ENCODE data around the gene ANXA9. TPM values are rescaled to one million over a fixed set of nuclear protein-coding genes. Genes with fewer than 3 reads are reported as not detected.
A peak's percentile ranks its signal among the peaks of the same experiment; 100 is the strongest.

Gene ANXA9
- total and polyA plus RNA-seq, 7 experiments from 2014 or later: 0.17 to 0.38 TPM; not detected in 5

DNA sequence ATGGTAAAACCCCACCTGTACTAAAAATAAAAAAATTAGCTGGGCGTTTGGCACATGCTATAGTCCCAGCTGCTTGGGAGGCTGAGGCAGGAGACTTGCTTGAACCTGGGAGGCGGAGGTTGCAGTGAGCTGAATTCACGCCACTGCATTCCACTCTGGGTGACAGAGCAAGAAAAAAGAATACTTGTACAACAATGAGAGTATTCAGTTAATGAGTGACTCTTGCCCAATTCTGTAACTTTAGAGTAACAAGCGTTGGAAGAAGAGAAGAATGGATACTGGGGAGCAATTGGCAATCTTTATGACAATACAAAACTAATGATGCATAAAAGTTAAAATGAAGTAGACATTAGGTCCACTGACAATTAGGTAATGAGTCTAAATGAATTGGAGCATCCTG is 10.5 kb downstream of the ANXA9 start:
- ChIA-PET CTCF (interaction anchor here (1.9 to 7.8 kb wide), 3 partner anchors 8 to 14 kb away, joined by 5 to 56 read pairs (median 29); partner anchors contain the start of gene MINDY1), POLR2A (no interaction called here)
- DNase-seq: no peak
- H3K36me3 Mint-ChIP-seq: peaks cover 0 to 9% (median 9%) of the 10 kb centered on the region in 5 donors
- peak overlapping the region in 4 of 9 donors; percentile 0 to 46 (median 24) for H3K27ac Mint-ChIP-seq
- no peaks in the 10 kb centered on the region for H3K27me3 ChIP-seq (ENCODE audit: control insufficient read depth in 2 of 2, insufficient read depth in 2 of 2, low read length in 2 of 2)
- no peak overlapping the region for H3K27ac ChIP-seq (ENCODE audit: low read depth, low read length)
- H3K9me3 ChIP-seq (ENCODE audit: control insufficient read depth in 2 of 3, low read length in 3 of 3): no peaks in the 10 kb centered on the region
- H3K36me3 ChIP-seq (ENCODE audit: control insufficient read depth in 2 of 3, insufficient read depth in 3 of 3, low read length in 3 of 3): peaks cover 0 to 21% (median 0%) of the 10 kb centered on the region in 3 experiments
- no peak overlapping the region for H3K4me3 Mint-ChIP-seq
- ATAC-seq: no peak
- H3K9me3 Mint-ChIP-seq: no peaks in the 10 kb centered on the region
- H3K4me1 Mint-ChIP-seq: peaks cover 5 to 20% (median 17%) of the 10 kb centered on the region in 7 donors
- no peaks in the 10 kb centered on the region for H3K27me3 Mint-ChIP-seq
- peaks cover 3 to 7% of the 10 kb centered on the region in 2 donors for H3K4me1 ChIP-seq (ENCODE audit: control insufficient read depth in 2 of 2, insufficient read depth in 2 of 2, low read length in 2 of 2)
- H3K4me3 ChIP-seq (ENCODE audit: low read length): no peak overlapping the region
- intact Hi-C loops (cut with micrococcal nuclease): loop anchor here in 1 of 2 donors (10.0 kb wide), 2 partner anchors 158 to 528 kb away; no protein-coding TSS in a partner anchor

GRCh38 chr1:150994248-150994647 is 12.2 kb downstream of the ANXA9 start:
- ATAC-seq (no peak), DNase-seq (no peak)
- ChIA-PET CTCF (interaction anchor here (0.6 to 7.8 kb wide), 4 partner anchors 12 to 66 kb away, joined by 3 to 56 read pairs (median 18); partner anchors contain the start of genes CDC42SE1, MINDY1 and MLLT11), POLR2A (interaction anchor here (1.0 to 2.7 kb wide), 4 partner anchors 10 to 163 kb away, joined by 3 to 20 read pairs (median 6); partner anchors contain the start of genes ANXA9 and MINDY1)
- Histone ChIP-seq H3K27me3 (ENCODE audit: control insufficient read depth in 2 of 2, insufficient read depth in 2 of 2, low read length in 2 of 2) (no peaks in the 10 kb centered on the region), H3K9me3 (ENCODE audit: control insufficient read depth in 2 of 3, low read length in 3 of 3) (no peaks in the 10 kb centered on the region), H3K4me1 (ENCODE audit: control insufficient read depth in 2 of 2, insufficient read depth in 2 of 2, low read length in 2 of 2) (peaks cover 3 to 7% of the 10 kb centered on the region in 2 donors), H3K4me3 (ENCODE audit: low read length) (no peak overlapping the region), H3K36me3 (ENCODE audit: control insufficient read depth in 2 of 3, insufficient read depth in 3 of 3, low read length in 3 of 3) (peaks cover 0 to 38% (median 0%) of the 10 kb centered on the region in 3 experiments), H3K27ac (ENCODE audit: low read depth, low read length) (no peak overlapping the region)
- intact Hi-C loops (cut with micrococcal nuclease): loop anchor here in 1 of 2 donors (10.0 kb wide), 2 partner anchors 159 to 529 kb away; no protein-coding TSS in a partner anchor
- Mint-ChIP-seq H3K27me3 (no peaks in the 10 kb centered on the region), H3K4me3 (no peak overlapping the region), H3K27ac (peak overlapping the region in 8 of 9 donors; percentile 24 to 85 (median 69)), H3K36me3 (peaks cover 2 to 21% (median 9%) of the 10 kb centered on the region in 5 donors), H3K4me1 (peaks cover 0 to 15% (median 12%) of the 10 kb centered on the region in 7 donors), H3K9me3 (no peaks in the 10 kb centered on the region)

DNA sequence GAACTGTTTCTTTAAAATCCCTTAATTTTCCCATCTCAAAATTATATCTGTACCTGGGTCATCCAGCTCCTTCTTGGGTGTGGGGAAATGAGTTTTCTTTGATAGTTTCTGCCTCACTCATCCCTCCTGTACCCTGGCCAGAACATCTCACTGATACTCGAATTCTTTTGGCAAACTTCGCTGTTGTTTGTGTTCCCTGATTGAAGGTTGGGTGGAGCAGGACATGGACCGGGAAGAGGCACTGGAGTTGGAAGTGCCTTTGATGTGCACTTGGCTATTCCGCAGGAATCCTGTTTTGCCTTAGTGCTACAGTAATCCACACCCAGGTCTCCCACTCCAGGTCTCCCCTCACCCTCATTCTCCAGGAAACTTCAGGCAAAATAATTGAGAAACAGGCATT is 13.4 kb downstream of the ANXA9 start:
- H3K4me1 ChIP-seq (ENCODE audit: control insufficient read depth in 2 of 2, insufficient read depth in 2 of 2, low read length in 2 of 2): peaks cover 3 to 18% of the 10 kb centered on the region in 2 donors
- DNase-seq (no peak), ATAC-seq (no peak)
- peaks cover 0 to 50% (median 9%) of the 10 kb centered on the region in 3 experiments for H3K36me3 ChIP-seq (ENCODE audit: control insufficient read depth in 2 of 3, insufficient read depth in 3 of 3, low read length in 3 of 3)
- CTCF ChIA-PET: interaction anchor here (0.6 to 7.8 kb wide), 9 partner anchors 9 to 913 kb away, joined by 3 to 56 read pairs (median 4); partner anchors contain the start of genes CDC42SE1, MINDY1 and MLLT11
- Mint-ChIP-seq H3K36me3 (peaks cover 2 to 23% (median 10%) of the 10 kb centered on the region in 5 donors), H3K9me3 (no peaks in the 10 kb centered on the region), H3K4me1 (peaks cover under 1 to 21% (median 17%) of the 10 kb centered on the region in 7 donors), H3K27ac (peak overlapping the region in 8 of 9 donors; percentile 14 to 91 (median 63)), H3K27me3 (no peaks in the 10 kb centered on the region), H3K4me3 (no peak overlapping the region)
- H3K4me3 ChIP-seq (ENCODE audit: low read length): no peak overlapping the region
- intact Hi-C loops (cut with micrococcal nuclease): loop anchor here in 1 of 2 donors (10.0 kb wide), 2 partner anchors 161 to 531 kb away; no protein-coding TSS in a partner anchor
- POLR2A ChIA-PET: interaction anchor here (1.1 to 2.7 kb wide), 3 partner anchors 9 to 14 kb away, joined by 4 to 20 read pairs (median 8); partner anchors contain the start of genes ANXA9 and MINDY1
- H3K27ac ChIP-seq (ENCODE audit: low read depth, low read length): peak overlapping the region; percentile 41
- H3K9me3 ChIP-seq (ENCODE audit: control insufficient read depth in 2 of 3, low read length in 3 of 3): no peaks in the 10 kb centered on the region
- H3K27me3 ChIP-seq (ENCODE audit: control insufficient read depth in 2 of 2, insufficient read depth in 2 of 2, low read length in 2 of 2): no peaks in the 10 kb centered on the region

DNA sequence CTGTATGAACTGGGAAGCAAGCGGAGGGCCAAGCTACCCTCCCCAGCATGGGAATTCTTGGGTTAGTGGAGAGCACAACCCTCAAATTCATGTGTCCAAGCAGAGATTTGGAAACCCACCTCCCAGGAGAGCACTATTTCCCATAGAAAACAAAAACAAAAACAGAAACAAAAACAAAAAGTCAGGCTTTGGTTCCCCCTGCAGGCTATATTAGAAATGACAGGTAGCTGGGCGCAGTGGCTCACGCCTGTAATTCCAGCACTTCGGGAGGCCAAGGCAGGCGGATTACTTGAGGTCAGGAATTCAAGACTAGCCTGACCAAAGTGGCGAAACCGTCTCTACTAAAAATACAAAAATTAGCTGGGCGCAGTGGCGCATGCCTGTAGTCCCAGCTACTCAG is 13.8 kb downstream of the ANXA9 start:
- CTCF ChIA-PET: interaction anchor here (0.6 to 7.8 kb wide), 10 partner anchors 10 to 229 kb away, joined by 3 to 56 read pairs (median 4); partner anchors contain the start of genes CDC42SE1, MINDY1 and MLLT11
- Histone ChIP-seq H3K27me3 (ENCODE audit: control insufficient read depth in 2 of 2, insufficient read depth in 2 of 2, low read length in 2 of 2) (no peaks in the 10 kb centered on the region), H3K4me3 (ENCODE audit: low read length) (no peak overlapping the region), H3K9me3 (ENCODE audit: control insufficient read depth in 2 of 3, low read length in 3 of 3) (no peaks in the 10 kb centered on the region), H3K27ac (ENCODE audit: low read depth, low read length) (peak overlapping the region; percentile 41), H3K4me1 (ENCODE audit: control insufficient read depth in 2 of 2, insufficient read depth in 2 of 2, low read length in 2 of 2) (peaks cover 3 to 21% of the 10 kb centered on the region in 2 donors), H3K36me3 (ENCODE audit: control insufficient read depth in 2 of 3, insufficient read depth in 3 of 3, low read length in 3 of 3) (peaks cover 0 to 53% (median 9%) of the 10 kb centered on the region in 3 experiments)
- DNase-seq (peak in 2 of 9 donors; percentile 22 to 41), ATAC-seq (peak; percentile 75)
- H3K27me3 Mint-ChIP-seq: no peaks in the 10 kb centered on the region
- no peaks in the 10 kb centered on the region for H3K9me3 Mint-ChIP-seq
- no peak overlapping the region for H3K4me3 Mint-ChIP-seq
- H3K4me1 Mint-ChIP-seq: peaks cover 5 to 25% (median 21%) of the 10 kb centered on the region in 7 donors
- H3K27ac Mint-ChIP-seq: peak overlapping the region; percentile 19 to 91 (median 69)
- H3K36me3 Mint-ChIP-seq: peaks cover 2 to 28% (median 13%) of the 10 kb centered on the region in 5 donors
- POLR2A ChIA-PET: interaction anchor here (0.6 to 2.7 kb wide), 5 partner anchors 9 to 509 kb away, joined by 3 to 20 read pairs (median 4); partner anchors contain the start of genes ANXA9 and MINDY1
- intact Hi-C loops (cut with micrococcal nuclease): loop anchor here in 1 of 2 donors (1.0 to 10.0 kb wide), 4 partner anchors 8 to 531 kb away; no protein-coding TSS in a partner anchor

GRCh38 chr1:150997126-150997872 is 15.2 kb downstream of the ANXA9 start:
- ATAC-seq: no peak
- no peaks in the 10 kb centered on the region for H3K9me3 ChIP-seq (ENCODE audit: control insufficient read depth in 2 of 3, low read length in 3 of 3)
- H3K36me3 ChIP-seq (ENCODE audit: control insufficient read depth in 2 of 3, insufficient read depth in 3 of 3, low read length in 3 of 3): peaks cover 0 to 67% (median 14%) of the 10 kb centered on the region in 3 experiments
- no peaks in the 10 kb centered on the region for H3K27me3 Mint-ChIP-seq
- no peak overlapping the region for H3K27ac ChIP-seq (ENCODE audit: low read depth, low read length)
- no peaks in the 10 kb centered on the region for H3K9me3 Mint-ChIP-seq
- no peak overlapping the region for H3K4me3 Mint-ChIP-seq
- no peak for DNase-seq
- peaks cover 18 to 39% (median 35%) of the 10 kb centered on the region in 7 donors for H3K4me1 Mint-ChIP-seq
- H3K27ac Mint-ChIP-seq: peak overlapping the region in 7 of 9 donors; percentile 1 to 69 (median 47)
- H3K4me3 ChIP-seq (ENCODE audit: low read length): no peak overlapping the region
- peaks cover 9 to 42% (median 19%) of the 10 kb centered on the region in 5 donors for H3K36me3 Mint-ChIP-seq
- CTCF ChIA-PET: interaction anchor here (1.1 to 7.8 kb wide), 3 partner anchors 9 to 19 kb away, joined by 4 to 56 read pairs (median 29); partner anchors contain the start of gene MINDY1
- intact Hi-C loops (cut with micrococcal nuclease): loop anchor here in 1 of 2 donors (10.0 kb wide), 2 partner anchors 162 to 532 kb away; no protein-coding TSS in a partner anchor
- peaks cover 3 to 35% of the 10 kb centered on the region in 2 donors for H3K4me1 ChIP-seq (ENCODE audit: control insufficient read depth in 2 of 2, insufficient read depth in 2 of 2, low read length in 2 of 2)
- POLR2A ChIA-PET: interaction anchor here (0.7 to 2.7 kb wide), 4 partner anchors 7 to 202 kb away, joined by 3 to 20 read pairs (median 8); partner anchors contain the start of gene MINDY1
- no peaks in the 10 kb centered on the region for H3K27me3 ChIP-seq (ENCODE audit: control insufficient read depth in 2 of 2, insufficient read depth in 2 of 2, low read length in 2 of 2)

- DNase-seq: no peak
- Mint-ChIP-seq H3K27me3 (no peaks in the 10 kb centered on the region), H3K27ac (peak overlapping the region in 3 of 9 donors; percentile 28 to 71 (median 45)), H3K4me3 (no peak overlapping the region), H3K36me3 (peaks cover 9 to 46% (median 19%) of the 10 kb centered on the region in 5 donors), H3K4me1 (peaks cover 25 to 46% (median 41%) of the 10 kb centered on the region in 7 donors), H3K9me3 (no peaks in the 10 kb centered on the region)
- no peak for ATAC-seq
- H3K9me3 ChIP-seq (ENCODE audit: control insufficient read depth in 2 of 3, low read length in 3 of 3): no peaks in the 10 kb centered on the region
- H3K27me3 ChIP-seq (ENCODE audit: control insufficient read depth in 2 of 2, insufficient read depth in 2 of 2, low read length in 2 of 2): no peaks in the 10 kb centered on the region
- H3K27ac ChIP-seq (ENCODE audit: low read depth, low read length): no peak overlapping the region
- CTCF ChIA-PET: interaction anchor here (7.8 kb wide), 1 partner anchor 19 kb away, joined by 56 read pairs; no protein-coding TSS in a partner anchor
- H3K36me3 ChIP-seq (ENCODE audit: control insufficient read depth in 2 of 3, insufficient read depth in 3 of 3, low read length in 3 of 3): peaks cover 0 to 67% (median 14%) of the 10 kb centered on the region in 3 experiments
- intact Hi-C loops (cut with micrococcal nuclease): loop anchor here in 1 of 2 donors (10.0 kb wide), 2 partner anchors 163 to 533 kb away; no protein-coding TSS in a partner anchor
- H3K4me3 ChIP-seq (ENCODE audit: low read length): no peak overlapping the region
- POLR2A ChIA-PET: interaction anchor here (0.9 to 1.8 kb wide), 3 partner anchors 9 to 57 kb away, joined by 3 to 13 read pairs (median 7); partner anchors contain the start of gene MINDY1
- H3K4me1 ChIP-seq (ENCODE audit: control insufficient read depth in 2 of 2, insufficient read depth in 2 of 2, low read length in 2 of 2): peaks cover 8 to 41% of the 10 kb centered on the region in 2 donors
Measured at GRCh38 chr1:150997949-150998348, 15.9 kb downstream of the ANXA9 start.
